Calu3 (cell line): ENCODE results near the gene KAT6B. TPM values are rescaled to one million over a fixed set of nuclear protein-coding genes. Genes with fewer than 3 reads are reported as not detected.

ENCODE experiments used
- BruUV-seq: library from RNA; stranded (reverse); fragments of 400-500 nt; replicated peaks from 2 replicates; lab custom pipeline; 2021; lab: Mats Ljungman, UMichigan
- CTCF ChIA-PET: fragments of 300-600 bp; sonication (Branson Sonifier 250); formaldehyde crosslinking; loops from one replicate; lab custom pipeline; 2022; ENCODE audit warnings: antibody characterized with exemption; lab: Charles Lee
- DNase-seq: peaks from one replicate; pipeline ENCODE4 v3.0.0; 2022
- H3K27ac Mint-ChIP-seq: one replicate; pipeline ENCODE4 v1.8.0; 2022; ENCODE audit warnings: mixed read lengths; ENCODE audit not compliant: unreplicated experiment
- H3K27me3 Mint-ChIP-seq: one replicate; pipeline ENCODE4 v1.8.0; 2022; ENCODE audit warnings: mixed read lengths; ENCODE audit not compliant: unreplicated experiment
- H3K36me3 Mint-ChIP-seq: one replicate; pipeline ENCODE4 v1.8.0; 2022; ENCODE audit warnings: mild to moderate bottlenecking, moderate library complexity, mixed read lengths; ENCODE audit not compliant: insufficient read depth, unreplicated experiment
- H3K4me1 Mint-ChIP-seq: one replicate; pipeline ENCODE4 v1.8.0; 2022; ENCODE audit warnings: mild to moderate bottlenecking, low read depth, mixed read lengths; ENCODE audit not compliant: unreplicated experiment
- H3K4me3 Mint-ChIP-seq: one replicate; pipeline ENCODE4 v1.8.0; 2022; ENCODE audit warnings: mild to moderate bottlenecking, low read depth, moderate library complexity, mixed read lengths; ENCODE audit not compliant: unreplicated experiment
- H3K9me3 Mint-ChIP-seq: one replicate; pipeline ENCODE4 v1.8.0; 2022; ENCODE audit warnings: low read depth, mixed read lengths; ENCODE audit not compliant: unreplicated experiment
- CTCF ChIP-seq: fragments of 200-600 bp; IDR thresholded peaks from one replicate; pipeline ENCODE4 v1.8.0; 2022; ENCODE audit warnings: antibody characterized with exemption; ENCODE audit not compliant: unreplicated experiment
- intact Hi-C: fragments of 100-400 bp; cut with micrococcal nuclease; formaldehyde crosslinking; loops from one replicate; pipeline ENCODE4 v1.10.0; 2022; ENCODE audit not compliant: unreplicated experiment
- total RNA-seq: library from RNA; stranded (reverse); gene quantifications from 2 replicates; pipeline ENCODE4 v1.2.3, GENCODE V29; 2022

The KAT6B gene
- total RNA-seq, 1 experiment from 2014 or later = 28.6 TPM

- no peak overlapping the region for H3K27ac Mint-ChIP-seq
- DNase-seq = no peak
- BruUV-seq = no TSS peak
- H3K27me3 Mint-ChIP-seq = no peaks in the 10 kb centered on the region
- H3K4me1 Mint-ChIP-seq = no peaks in the 10 kb centered on the region
- intact Hi-C loops = no loop called here
- TF ChIP-seq CTCF = no peak
- no peaks in the 10 kb centered on the region for H3K9me3 Mint-ChIP-seq
- H3K4me3 Mint-ChIP-seq = no peak overlapping the region
- H3K36me3 Mint-ChIP-seq = no peaks in the 10 kb centered on the region
- CTCF ChIA-PET = interaction anchor here (0.6 kb wide), 1 partner anchor 22 kb away, joined by 4 read pairs; no protein-coding TSS in a partner anchor
Measured at GRCh38 chr10:75067272-75067671, 240.9 kb downstream of the KAT6B start.

- Mint-ChIP-seq H3K4me3 (no peak overlapping the region), H3K27me3 (no peaks in the 10 kb centered on the region), H3K36me3 (no peaks in the 10 kb centered on the region), H3K9me3 (no peaks in the 10 kb centered on the region), H3K4me1 (no peaks in the 10 kb centered on the region), H3K27ac (no peak overlapping the region)
- no peak for DNase-seq
- no peak for TF ChIP-seq CTCF
- intact Hi-C loops = no loop called here
- no TSS peak for BruUV-seq
- CTCF ChIA-PET = no interaction called here
Measured at GRCh38 chr10:75068523-75068922, 242.1 kb downstream of the KAT6B start.

- Mint-ChIP-seq H3K4me3 (no peak overlapping the region), H3K27ac (no peak overlapping the region), H3K27me3 (no peaks in the 10 kb centered on the region), H3K4me1 (peaks cover 8% of the 10 kb centered on the region), H3K36me3 (no peaks in the 10 kb centered on the region), H3K9me3 (no peaks in the 10 kb centered on the region)
- intact Hi-C loops = no loop called here
- no TSS peak for BruUV-seq
- no peak for TF ChIP-seq CTCF
- DNase-seq = no peak
- CTCF ChIA-PET = no interaction called here
Measured at GRCh38 chr10:75070476-75070875, 244.1 kb downstream of the KAT6B start.

GRCh38 chr10:75070961-75071428 is 244.6 kb downstream of the KAT6B start:
- no TSS peak for BruUV-seq
- H3K4me3 Mint-ChIP-seq = no peak overlapping the region
- intact Hi-C loops = no loop called here
- DNase-seq = no peak
- H3K27me3 Mint-ChIP-seq = peaks cover 4% of the 10 kb centered on the region
- no peak for TF ChIP-seq CTCF
- H3K36me3 Mint-ChIP-seq = no peaks in the 10 kb centered on the region
- no peaks in the 10 kb centered on the region for H3K9me3 Mint-ChIP-seq
- H3K27ac Mint-ChIP-seq = no peak overlapping the region
- CTCF ChIA-PET = no interaction called here
- peaks cover 8% of the 10 kb centered on the region for H3K4me1 Mint-ChIP-seq
